Measurements from ENCODE around the gene MORC3. TPM values are rescaled to one million over a fixed set of nuclear protein-coding genes. Genes with fewer than 3 reads are reported as not detected.

MORC3 gene
- total and polyA plus RNA-seq, 9 of the 15 experiments (the other 6 are each of a cell fraction or from before 2014, with no cell fraction given) = 12.7 to 53.7 (median 36.0) TPM

GRCh38 chr21:36419241-36419640, 99.2 kb downstream of the MORC3 start:
- FAIRE-seq (no peak), DNase-seq (ENCODE audit: extremely low read depth in 1 of 4, low spot score in 3 of 4) (no peak), ATAC-seq (no peak; the same call in 2 of the 3 replicates)
- no peak overlapping the region for H3K4me3 ChIP-seq
- no peak overlapping the region for H3K27ac ChIP-seq (ENCODE audit: extremely low read depth, low read depth, low read length)
- H3K79me2 ChIP-seq (ENCODE audit: control insufficient read depth, insufficient read depth, low read length) = no peaks in the 10 kb centered on the region
- no peaks in the 10 kb centered on the region for H3K9me3 ChIP-seq (replicated peaks; ENCODE audit: control insufficient read depth, insufficient read depth, low read depth, low read length)
- H3K4me2 ChIP-seq (ENCODE audit: insufficient read depth, low read length) = no peak overlapping the region
- ChIA-PET POLR2A (interaction anchor here (0.5 to 0.8 kb wide), 3 partner anchors 10 to 66 kb away, joined by 3 to 4 read pairs (median 3); no protein-coding TSS in a partner anchor), CTCF (ENCODE audit: low intra/inter-chr PET ratio) (interaction anchor here (0.6 to 1.4 kb wide), 7 partner anchors 61 to 508 kb away, joined by 3 to 10 read pairs (median 4); partner anchors contain the start of gene CLDN14)
- H4K20me1 ChIP-seq (replicated peaks; ENCODE audit: control insufficient read depth, insufficient read depth, low read length) = peaks cover 14% of the 10 kb centered on the region
- BruUV-seq (replicated peaks) = no TSS peak
- H3K36me3 ChIP-seq (ENCODE audit: control insufficient read depth, insufficient read depth, low read length) = peaks cover 37% of the 10 kb centered on the region; the same call in 1 of the 3 replicates
- in situ Hi-C loops (cut with MboI) = no loop called here
- TF ChIP-seq MTA2 (IDR thresholded peaks at IDR 0.05; ENCODE audit: low read depth) (no peak), NR4A1 (CRISPR knock-in tag; IDR thresholded peaks at IDR 0.05) (no peak), NR4A1 (tag; IDR thresholded peaks at IDR 0.05) (no peak), NR2C1 (IDR thresholded peaks at IDR 0.05) (no peak), NR2C1 (tag; IDR thresholded peaks at IDR 0.05) (no peak), RBFOX2 (IDR thresholded peaks at IDR 0.05; ENCODE audit: low read depth, low read length) (no peak), ZNF316 (IDR thresholded peaks at IDR 0.05) (no peak), GABPA (tag; conservative IDR thresholded peaks at IDR 0.05; ENCODE audit: low read depth) (no peak), NFE2 (IDR thresholded peaks at IDR 0.05; ENCODE audit: low read depth) (no peak), ARID3A (IDR thresholded peaks at IDR 0.05; ENCODE audit: borderline replicate concordance, low read depth, low read length) (no peak), BHLHE40 (IDR thresholded peaks at IDR 0.05; ENCODE audit: low read length) (no peak), GTF2B (IDR thresholded peaks at IDR 0.05; ENCODE audit: extremely low read depth, insufficient read length) (no peak), SRSF1 (IDR thresholded peaks at IDR 0.05; ENCODE audit: low read depth, low read length) (no peak), MCM2 (IDR thresholded peaks at IDR 0.05; ENCODE audit: low read depth) (no peak), HNRNPK (IDR thresholded peaks at IDR 0.05; ENCODE audit: low read depth, low read length, poor library complexity, severe bottlenecking) (no peak), RERE (CRISPR knock-in tag; IDR thresholded peaks at IDR 0.05; ENCODE audit: borderline replicate concordance) (no peak)
- no peak overlapping the region for H3K9ac ChIP-seq (ENCODE audit: insufficient read depth in 1 of 2, low read depth in 2 of 2, low read length in 2 of 2)
- WGBS (ENCODE audit: insufficient coverage, low coverage, missing lambda C conversion rate) = 76% methylated on average over 13 of the region's 14 CpGs
- peaks cover 7 to 13% of the 10 kb centered on the region in 2 experiments; a peak in 4 of 5 replicates for H3K4me1 ChIP-seq (replicated peaks in 1 of 2; ENCODE audit: control insufficient read depth in 2 of 2, insufficient read depth in 2 of 2, low read length in 2 of 2)
- intact Hi-C loops (cut with micrococcal nuclease) = no loop called here
- no peak overlapping the region for H2AFZ ChIP-seq (ENCODE audit: low read depth, low read length)
- H3K9me1 ChIP-seq (ENCODE audit: control insufficient read depth, insufficient read depth, low read length) = peaks cover 10% of the 10 kb centered on the region
- no peaks in the 10 kb centered on the region for H3K27me3 ChIP-seq (ENCODE audit: control insufficient read depth in 2 of 2, insufficient read depth in 2 of 2, low read length in 2 of 2)
